Measurements from ENCODE around the gene HDAC11.
A peak's percentile ranks its signal among the peaks of the same experiment; 100 is the strongest.

HDAC11 gene

DNA sequence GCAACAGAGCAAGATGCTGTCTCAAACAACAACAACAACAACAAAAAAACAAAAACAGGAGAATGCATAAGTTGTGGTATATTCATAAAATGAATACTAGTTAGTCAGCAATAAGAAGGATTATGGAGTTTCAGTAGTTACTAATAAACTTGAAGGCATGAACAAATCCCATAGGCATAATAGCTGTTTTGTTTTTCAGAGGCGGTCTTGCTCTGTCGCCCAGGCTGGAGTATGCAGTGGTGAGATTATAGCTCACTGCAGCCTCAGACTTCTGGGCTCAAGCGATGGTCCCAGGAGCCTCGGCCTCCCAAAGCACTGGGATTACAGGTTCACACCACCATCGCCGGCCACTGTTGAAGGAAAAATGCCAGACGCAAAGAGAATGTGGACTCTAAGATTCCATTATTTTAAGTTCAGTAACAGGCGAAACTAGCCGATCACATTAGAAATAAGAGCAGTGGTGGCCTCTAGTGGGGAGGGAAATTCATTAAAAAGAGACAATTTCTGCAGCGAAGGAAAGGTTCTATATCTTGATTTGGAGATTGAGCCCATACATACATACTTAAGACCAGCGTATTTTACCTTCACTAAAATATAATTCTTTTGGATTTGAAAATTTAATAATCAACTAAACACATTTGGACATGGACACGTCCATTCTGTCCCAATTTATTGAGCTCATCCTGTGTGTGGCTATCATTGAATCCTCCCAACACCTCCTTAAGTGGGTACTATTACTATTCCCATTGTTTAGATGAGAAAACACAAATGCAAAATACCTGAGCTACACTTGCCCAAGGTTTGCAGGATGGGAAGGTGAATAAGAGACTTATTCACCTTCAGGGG is 27.4 kb upstream of the HDAC11 start:
- TF ChIP-seq POLR2AphosphoS5 (IDR thresholded peaks at IDR 0.05; ENCODE audit: low read depth) (no peak), SPI1 (IDR thresholded peaks at IDR 0.05; ENCODE audit: borderline replicate concordance, low read depth) (no peak), GABPA (IDR thresholded peaks at IDR 0.05; ENCODE audit: low read depth) (no peak)
- TF ChIP-seq, protein P1, sequence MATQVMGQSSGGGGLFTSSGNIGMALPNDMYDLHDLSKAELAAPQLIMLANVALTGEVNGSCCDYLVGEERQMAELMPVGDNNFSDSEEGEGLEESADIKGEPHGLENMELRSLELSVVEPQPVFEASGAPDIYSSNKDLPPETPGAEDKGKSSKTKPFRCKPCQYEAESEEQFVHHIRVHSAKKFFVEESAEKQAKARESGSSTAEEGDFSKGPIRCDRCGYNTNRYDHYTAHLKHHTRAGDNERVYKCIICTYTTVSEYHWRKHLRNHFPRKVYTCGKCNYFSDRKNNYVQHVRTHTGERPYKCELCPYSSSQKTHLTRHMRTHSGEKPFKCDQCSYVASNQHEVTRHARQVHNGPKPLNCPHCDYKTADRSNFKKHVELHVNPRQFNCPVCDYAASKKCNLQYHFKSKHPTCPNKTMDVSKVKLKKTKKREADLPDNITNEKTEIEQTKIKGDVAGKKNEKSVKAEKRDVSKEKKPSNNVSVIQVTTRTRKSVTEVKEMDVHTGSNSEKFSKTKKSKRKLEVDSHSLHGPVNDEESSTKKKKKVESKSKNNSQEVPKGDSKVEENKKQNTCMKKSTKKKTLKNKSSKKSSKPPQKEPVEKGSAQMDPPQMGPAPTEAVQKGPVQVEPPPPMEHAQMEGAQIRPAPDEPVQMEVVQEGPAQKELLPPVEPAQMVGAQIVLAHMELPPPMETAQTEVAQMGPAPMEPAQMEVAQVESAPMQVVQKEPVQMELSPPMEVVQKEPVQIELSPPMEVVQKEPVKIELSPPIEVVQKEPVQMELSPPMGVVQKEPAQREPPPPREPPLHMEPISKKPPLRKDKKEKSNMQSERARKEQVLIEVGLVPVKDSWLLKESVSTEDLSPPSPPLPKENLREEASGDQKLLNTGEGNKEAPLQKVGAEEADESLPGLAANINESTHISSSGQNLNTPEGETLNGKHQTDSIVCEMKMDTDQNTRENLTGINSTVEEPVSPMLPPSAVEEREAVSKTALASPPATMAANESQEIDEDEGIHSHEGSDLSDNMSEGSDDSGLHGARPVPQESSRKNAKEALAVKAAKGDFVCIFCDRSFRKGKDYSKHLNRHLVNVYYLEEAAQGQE (IDR thresholded peaks at IDR 0.05; ENCODE audit: insufficient replicate concordance, low read depth) = no peak
- TF ChIP-seq, protein P2, sequence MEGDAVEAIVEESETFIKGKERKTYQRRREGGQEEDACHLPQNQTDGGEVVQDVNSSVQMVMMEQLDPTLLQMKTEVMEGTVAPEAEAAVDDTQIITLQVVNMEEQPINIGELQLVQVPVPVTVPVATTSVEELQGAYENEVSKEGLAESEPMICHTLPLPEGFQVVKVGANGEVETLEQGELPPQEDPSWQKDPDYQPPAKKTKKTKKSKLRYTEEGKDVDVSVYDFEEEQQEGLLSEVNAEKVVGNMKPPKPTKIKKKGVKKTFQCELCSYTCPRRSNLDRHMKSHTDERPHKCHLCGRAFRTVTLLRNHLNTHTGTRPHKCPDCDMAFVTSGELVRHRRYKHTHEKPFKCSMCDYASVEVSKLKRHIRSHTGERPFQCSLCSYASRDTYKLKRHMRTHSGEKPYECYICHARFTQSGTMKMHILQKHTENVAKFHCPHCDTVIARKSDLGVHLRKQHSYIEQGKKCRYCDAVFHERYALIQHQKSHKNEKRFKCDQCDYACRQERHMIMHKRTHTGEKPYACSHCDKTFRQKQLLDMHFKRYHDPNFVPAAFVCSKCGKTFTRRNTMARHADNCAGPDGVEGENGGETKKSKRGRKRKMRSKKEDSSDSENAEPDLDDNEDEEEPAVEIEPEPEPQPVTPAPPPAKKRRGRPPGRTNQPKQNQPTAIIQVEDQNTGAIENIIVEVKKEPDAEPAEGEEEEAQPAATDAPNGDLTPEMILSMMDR (IDR thresholded peaks at IDR 0.05; ENCODE audit: insufficient read depth, low read length) = peak; percentile 45
- peak overlapping the region; percentile 51 for H3K4me3 ChIP-seq (replicated peaks; ENCODE audit: insufficient read depth, low read length)
- H3K27ac ChIP-seq (replicated peaks) = peak overlapping the region; percentile 47; the same call in 1 of the 2 replicates
- H3K27me3 ChIP-seq (ENCODE audit: insufficient read depth, poor library complexity, severe bottlenecking) = no peaks in the 10 kb centered on the region
- peak; percentile 31 to 52 for DNase-seq (ENCODE audit: low read depth in 1 of 2, low spot score in 1 of 2)

DNA sequence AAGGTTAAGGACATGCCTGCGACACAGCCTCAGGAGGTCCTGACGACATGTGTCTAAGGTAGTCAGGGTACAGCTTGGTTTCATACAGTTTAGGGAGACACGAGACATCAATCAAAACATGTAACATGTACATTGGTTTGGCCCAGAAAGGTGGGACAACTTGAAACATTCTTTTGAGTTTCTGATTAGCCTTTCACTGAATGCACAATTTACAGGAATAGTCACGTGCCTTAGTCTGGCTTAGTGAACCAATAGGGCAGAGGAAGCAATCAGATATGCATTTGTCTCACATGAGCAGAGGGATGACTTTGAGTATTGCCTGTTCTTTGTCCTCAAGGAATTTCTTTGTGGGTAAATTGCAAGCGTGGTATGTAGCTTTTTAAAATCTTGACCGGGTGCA is 24.5 kb upstream of the HDAC11 start:
- DNase-seq (ENCODE audit: low read depth in 1 of 2, low spot score in 1 of 2) = no peak
- no peak overlapping the region for H3K4me3 ChIP-seq (replicated peaks; ENCODE audit: insufficient read depth, low read length)
- H3K27me3 ChIP-seq (ENCODE audit: insufficient read depth, poor library complexity, severe bottlenecking) = no peaks in the 10 kb centered on the region
- TF ChIP-seq, protein P1 (IDR thresholded peaks at IDR 0.05; ENCODE audit: insufficient replicate concordance, low read depth) = no peak
- TF ChIP-seq GABPA (IDR thresholded peaks at IDR 0.05; ENCODE audit: low read depth) = no peak
- H3K27ac ChIP-seq (replicated peaks) = no peak overlapping the region

DNA sequence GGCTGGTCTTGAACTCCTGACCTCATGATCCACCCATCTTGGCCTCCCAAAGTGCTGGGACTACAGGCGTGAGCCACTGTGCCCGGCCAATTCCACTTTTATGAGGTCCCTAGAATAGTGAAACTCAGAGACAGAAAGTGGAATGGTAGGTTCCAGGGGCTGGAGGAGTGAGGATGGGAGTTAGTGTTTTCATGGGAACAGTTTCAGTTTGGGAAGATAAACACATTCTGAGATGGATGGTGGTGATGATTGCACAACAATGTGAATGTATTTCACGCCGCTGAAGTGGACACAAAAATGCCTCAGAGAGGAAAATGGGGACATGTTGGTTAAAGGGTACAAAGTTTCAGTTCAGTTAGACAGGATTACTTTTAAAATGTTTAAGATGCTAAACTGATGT is 22.5 kb upstream of the HDAC11 start:
- TF ChIP-seq SPI1 (IDR thresholded peaks at IDR 0.05; ENCODE audit: borderline replicate concordance, low read depth) (no peak), POLR2AphosphoS5 (IDR thresholded peaks at IDR 0.05; ENCODE audit: low read depth) (no peak), GABPA (IDR thresholded peaks at IDR 0.05; ENCODE audit: low read depth) (no peak)
- TF ChIP-seq, protein P2 (IDR thresholded peaks at IDR 0.05; ENCODE audit: insufficient read depth, low read length) = no peak
- TF ChIP-seq, protein P1 (IDR thresholded peaks at IDR 0.05; ENCODE audit: insufficient replicate concordance, low read depth) = no peak
- no peaks in the 10 kb centered on the region for H3K27me3 ChIP-seq (ENCODE audit: insufficient read depth, poor library complexity, severe bottlenecking)
- no peak for DNase-seq (ENCODE audit: low read depth in 1 of 2, low spot score in 1 of 2)
- no peak overlapping the region for H3K27ac ChIP-seq (replicated peaks)
- no peak overlapping the region for H3K4me3 ChIP-seq (replicated peaks; ENCODE audit: insufficient read depth, low read length)

Measured in HL-60 (cell line).